ENCODE results near the gene RBM10.

RBM10 gene

GRCh38 chrX:47180346-47180745 lies 35.3 kb downstream of the RBM10 start:
- no peak overlapping the region for H3K9ac ChIP-seq
- no peak for TF ChIP-seq CTCF (IDR thresholded peaks at IDR 0.05)
- H3K79me2 ChIP-seq, result no peaks in the 10 kb centered on the region
- H2AFZ ChIP-seq, result no peak overlapping the region
- no peaks in the 10 kb centered on the region for H3K9me3 ChIP-seq (ENCODE audit: control insufficient read depth, low read length)
- H3K27me3 ChIP-seq (ENCODE audit: control insufficient read depth, insufficient read depth, low read length), result no peaks in the 10 kb centered on the region
- H3K27ac ChIP-seq, result no peak overlapping the region
- H3K36me3 ChIP-seq (ENCODE audit: control insufficient read depth, insufficient read depth, low read length), result no peaks in the 10 kb centered on the region
- no peaks in the 10 kb centered on the region for H3K4me1 ChIP-seq
- H3K4me3 ChIP-seq (ENCODE audit: low read depth, low read length), result no peak overlapping the region
- H3K4me2 ChIP-seq (ENCODE audit: low read length), result no peak overlapping the region

GRCh38 chrX:47181301-47181700 lies 36.3 kb downstream of the RBM10 start:
- Histone ChIP-seq H3K4me1 (no peaks in the 10 kb centered on the region), H2AFZ (no peak overlapping the region), H3K4me3 (ENCODE audit: low read depth, low read length) (no peak overlapping the region), H3K4me2 (ENCODE audit: low read length) (no peak overlapping the region), H3K27me3 (ENCODE audit: control insufficient read depth, insufficient read depth, low read length) (no peaks in the 10 kb centered on the region), H3K9ac (no peak overlapping the region), H3K79me2 (no peaks in the 10 kb centered on the region), H3K36me3 (ENCODE audit: control insufficient read depth, insufficient read depth, low read length) (no peaks in the 10 kb centered on the region), H3K27ac (no peak overlapping the region), H3K9me3 (ENCODE audit: control insufficient read depth, low read length) (no peaks in the 10 kb centered on the region)
- TF ChIP-seq CTCF (IDR thresholded peaks at IDR 0.05), result no peak

GRCh38 chrX:47182106-47182700 lies 37.2 kb downstream of the RBM10 start:
- Histone ChIP-seq H3K36me3 (ENCODE audit: control insufficient read depth, insufficient read depth, low read length) (no peaks in the 10 kb centered on the region), H3K27me3 (ENCODE audit: control insufficient read depth, insufficient read depth, low read length) (no peaks in the 10 kb centered on the region), H3K4me3 (ENCODE audit: low read depth, low read length) (no peak overlapping the region), H2AFZ (no peak overlapping the region), H3K79me2 (no peaks in the 10 kb centered on the region), H3K27ac (no peak overlapping the region), H3K9ac (no peak overlapping the region), H3K4me2 (ENCODE audit: low read length) (no peak overlapping the region), H3K4me1 (peaks cover 2% of the 10 kb centered on the region), H3K9me3 (ENCODE audit: control insufficient read depth, low read length) (no peaks in the 10 kb centered on the region)
- TF ChIP-seq CTCF (IDR thresholded peaks at IDR 0.05), result no peak

GRCh38 chrX:47184486-47184885 lies 39.5 kb downstream of the RBM10 start:
- Histone ChIP-seq H3K36me3 (ENCODE audit: control insufficient read depth, insufficient read depth, low read length) (no peaks in the 10 kb centered on the region), H3K4me3 (ENCODE audit: low read depth, low read length) (no peak overlapping the region), H3K27ac (no peak overlapping the region), H3K27me3 (ENCODE audit: control insufficient read depth, insufficient read depth, low read length) (no peaks in the 10 kb centered on the region), H3K4me1 (peaks cover 2% of the 10 kb centered on the region), H3K9ac (no peak overlapping the region), H2AFZ (no peak overlapping the region), H3K79me2 (no peaks in the 10 kb centered on the region), H3K4me2 (ENCODE audit: low read length) (no peak overlapping the region), H3K9me3 (ENCODE audit: control insufficient read depth, low read length) (no peaks in the 10 kb centered on the region)
- TF ChIP-seq CTCF (IDR thresholded peaks at IDR 0.05), result no peak

- no peak for TF ChIP-seq CTCF (IDR thresholded peaks at IDR 0.05)
- Histone ChIP-seq H2AFZ (no peak overlapping the region), H3K9ac (no peak overlapping the region), H3K9me3 (ENCODE audit: control insufficient read depth, low read length) (no peaks in the 10 kb centered on the region), H3K4me2 (ENCODE audit: low read length) (no peak overlapping the region), H3K4me3 (ENCODE audit: low read depth, low read length) (no peak overlapping the region), H3K27ac (no peak overlapping the region), H3K27me3 (ENCODE audit: control insufficient read depth, insufficient read depth, low read length) (no peaks in the 10 kb centered on the region), H3K4me1 (peaks cover 2% of the 10 kb centered on the region), H3K79me2 (no peaks in the 10 kb centered on the region), H3K36me3 (ENCODE audit: control insufficient read depth, insufficient read depth, low read length) (no peaks in the 10 kb centered on the region)
These were observed 40.2 kb downstream of the RBM10 start for GRCh38 chrX:47185241-47185640.

Data from parathyroid adenoma (tissue), 2 donors.